GM12878 (cell line): ENCODE results near the gene APCDD1. TPM values are rescaled to one million over a fixed set of nuclear protein-coding genes. Genes with fewer than 3 reads are reported as not detected.
A peak's percentile ranks its signal among the peaks of the same experiment; 100 is the strongest.

Source experiments
- ATAC-seq: fragments of 200-7000 bp; cut with Tn5 transposase; 3 replicates; pipeline ENCODE4 v1.9.1; 2020; ENCODE audit warnings: mild to moderate bottlenecking, moderate library complexity
- BruUV-seq: library from RNA; stranded (reverse); fragments of 400-500 nt; replicated peaks from 2 replicates; lab custom pipeline; 2021; lab: Mats Ljungman, UMichigan
- CTCF ChIA-PET: fragments of 300-600 bp; sonication (Branson Sonifier 250); formaldehyde crosslinking; extraction: SDS; loops from one replicate; lab custom pipeline; 2021; ENCODE audit warnings: inconsistent platforms; lab: Yijun Ruan, JAX
- POLR2A ChIA-PET: fragments of 350-600 bp; formaldehyde crosslinking; extraction: SDS; loops from one replicate; lab custom pipeline; 2021; ENCODE audit warnings: inconsistent platforms; lab: Charles Lee
- RAD21 ChIA-PET: fragments of 300-600 bp; sonication (Branson Sonifier 250); formaldehyde crosslinking; loops from one replicate; lab custom pipeline; 2023; ENCODE audit warnings: antibody characterized with exemption; ENCODE audit not compliant: unreplicated experiment; lab: Charles Lee
- SMC1A ChIA-PET: fragments of 300-600 bp; sonication (Branson Sonifier 250); formaldehyde crosslinking; loops from one replicate; lab custom pipeline; 2023; ENCODE audit not compliant: unreplicated experiment, uncharacterized antibody; lab: Charles Lee
- DNase-seq: peaks from one replicate; pipeline ENCODE4 v3.0.0-alpha.2; 2011; ENCODE audit warnings: low read depth, low spot score
- FAIRE-seq: peaks from 3 replicates; lab custom pipeline; 2011; peaks lifted over from hg19 to GRCh38; lab: Jason Lieb, UNC
- H2AFZ ChIP-seq: 2 replicates; pipeline ENCODE4 v1.6.0; 2011; ENCODE audit warnings: low read depth, low read length, control low read depth; ENCODE audit not compliant: control insufficient read depth
- H3K27ac ChIP-seq: 2 replicates; pipeline ENCODE4 v1.5.1; 2011; ENCODE audit warnings: control low read depth; ENCODE audit not compliant: control insufficient read depth, insufficient read depth
- H3K27me3 ChIP-seq, 2 experiments: replicated peaks in 1 of 2; 2 replicates each; pipeline versions ENCODE4 v1.6.0 to v1.6.1; 2011; ENCODE audit warnings: low read length in 1 of 2; ENCODE audit not compliant: control insufficient read depth in 2 of 2, insufficient read depth in 2 of 2
- H3K36me3 ChIP-seq, 2 experiments: 2 replicates each; pipeline ENCODE4 v1.5.1; 2011; ENCODE audit warnings: low read length in 1 of 2; ENCODE audit not compliant: control insufficient read depth in 2 of 2, insufficient read depth in 2 of 2
- H3K4me1 ChIP-seq: 2 replicates; pipeline ENCODE4 v1.6.1; 2011; ENCODE audit warnings: mild to moderate bottlenecking, low read length, moderate library complexity, mixed read lengths; ENCODE audit not compliant: control insufficient read depth, insufficient read depth
- H3K4me2 ChIP-seq: 2 replicates; pipeline ENCODE4 v1.6.0; 2011; ENCODE audit warnings: control low read depth; ENCODE audit not compliant: control insufficient read depth, insufficient read depth
- H3K4me3 ChIP-seq: fragments of 200-600 bp; sonication (generic); 2 replicates; pipeline ENCODE4 v1.5.1; 2016
- H3K79me2 ChIP-seq: 2 replicates; pipeline ENCODE4 v1.6.0; 2011; ENCODE audit warnings: low read length; ENCODE audit not compliant: control insufficient read depth, insufficient read depth
- H3K9ac ChIP-seq: 2 replicates; pipeline ENCODE4 v1.8.0; 2011; ENCODE audit warnings: low read length, control low read depth, mixed read lengths; ENCODE audit not compliant: control insufficient read depth, insufficient read depth
- H3K9me3 ChIP-seq: replicated peaks from 3 replicates; pipeline ENCODE4 v1.5.1; 2011; ENCODE audit warnings: mild to moderate bottlenecking, low read length; ENCODE audit not compliant: control insufficient read depth, insufficient read depth
- H4K20me1 ChIP-seq: 2 replicates; pipeline ENCODE4 v1.6.0; 2011; ENCODE audit not compliant: control insufficient read depth, insufficient read depth
- EP300 ChIP-seq, 2 experiments: fragments of 150-350 bp in 1 of 2; IDR thresholded peaks; 2 replicates each; pipeline ENCODE4 v1.6.1; 2011 to 2012; ENCODE audit warnings: low read depth in 2 of 2, low read length in 2 of 2, borderline replicate concordance in 1 of 2, improper control_type of control experiment in 1 of 2, inconsistent platforms in 1 of 2; ENCODE audit not compliant: control insufficient read depth in 1 of 2
- ETV6 ChIP-seq, 2 experiments: fragments of 450-650 bp in 1 of 2; IDR thresholded peaks in 1 of 2; conservative IDR thresholded peaks in 1 of 2; 2 replicates each; pipeline ENCODE4 v1.6.1; 2014; ENCODE audit warnings: antibody characterized with exemption in 1 of 2, borderline replicate concordance in 1 of 2, low read depth in 1 of 2, mild to moderate bottlenecking in 1 of 2, moderate library complexity in 1 of 2
- JUNB ChIP-seq: IDR thresholded peaks from 2 replicates; pipeline ENCODE4 v1.6.1; 2016; ENCODE audit warnings: antibody characterized with exemption, mild to moderate bottlenecking
- KDM1A ChIP-seq: fragments of 200-600 bp; sonication (generic); IDR thresholded peaks from 2 replicates; pipeline ENCODE4 v1.6.1; 2016; ENCODE audit warnings: borderline replicate concordance
- MXI1 ChIP-seq: fragments of 150-350 bp; IDR thresholded peaks from 2 replicates; pipeline ENCODE4 v1.6.1; 2011; ENCODE audit warnings: low read depth, mild to moderate bottlenecking, inconsistent platforms, low read length, improper control_type of control experiment
- PKNOX1 ChIP-seq: fragments of 450-650 bp; IDR thresholded peaks from 2 replicates; pipeline ENCODE4 v1.6.1; 2016; ENCODE audit warnings: mild to moderate bottlenecking
- POLR2AphosphoS2 ChIP-seq: IDR thresholded peaks from 2 replicates; pipeline ENCODE4 v1.6.1; 2011; ENCODE audit warnings: low read depth, mild to moderate bottlenecking, low read length, improper control_type of control experiment, moderate library complexity
- TARDBP ChIP-seq: IDR thresholded peaks from 2 replicates; pipeline ENCODE4 v1.6.1; 2016; ENCODE audit warnings: borderline replicate concordance
- YBX1 ChIP-seq: fragments of 450-650 bp; IDR thresholded peaks from 2 replicates; pipeline ENCODE4 v1.6.1; 2016; ENCODE audit warnings: antibody characterized with exemption
- ZBED1 ChIP-seq: IDR thresholded peaks from 2 replicates; pipeline ENCODE4 v1.6.1; 2016; ENCODE audit warnings: borderline replicate concordance
- ZNF207 ChIP-seq: fragments of 450-650 bp; IDR thresholded peaks from 2 replicates; pipeline ENCODE4 v1.6.1; 2014; ENCODE audit warnings: antibody characterized with exemption, mild to moderate bottlenecking, borderline replicate concordance
- WGBS: methylation state at CpG from one replicate; pipeline ENCODE4 v1.1.6; 2016; ENCODE audit warnings: low lambda C conversion rate; ENCODE audit not compliant: insufficient replicate concordance, insufficient coverage; ENCODE audit errors: missing lambda C conversion rate; 5-methylcytosine and 5-hydroxymethylcytosine counted together
- in situ Hi-C: fragments of 300-500 bp; cut with MboI; formaldehyde crosslinking; loops from 9 replicates; pipeline ENCODE4 v1.14.3; 2018; ENCODE audit warnings: mixed read lengths
- intact Hi-C: fragments of 100-400 bp; cut with micrococcal nuclease; formaldehyde crosslinking; loops from one replicate; pipeline ENCODE4 v1.14.2; 2022; ENCODE audit not compliant: unreplicated experiment
- polyA plus RNA-seq, 11 experiments: library from polyadenylated mRNA; depleted of rRNA in 4 of 11; unstranded in 6 of 11; stranded (reverse) in 5 of 11; fragments of >200 nt; fragmentation: Nextera tagmentation in 4 of 11; fragmentation: Illumina TruSeq in 1 of 11; extraction: Ambion mirVana in 4 of 11; extraction: Trizol in 1 of 11; gene quantifications; 1 replicate in 1 of 11; 2 replicates in 10 of 11; pipeline versions ENCODE4 v1.2.1 to v1.2.3, GENCODE V29; 2011 to 2016; ENCODE audit warnings: inconsistent platforms in 2 of 11, missing spikeins in 2 of 11, low read depth in 1 of 11
- total RNA-seq, 4 experiments: library from RNA; depleted of rRNA in 3 of 4; stranded (reverse); fragments of >200 nt in 3 of 4; fragmentation: Illumina TruSeq in 1 of 4; extraction: Trizol in 1 of 4; gene quantifications; 2 replicates each; pipeline versions ENCODE4 v1.2.1 to v1.2.3, GENCODE V29; 2013 to 2021
- TF ChIP-seq, protein P1 (sequence below): IDR thresholded peaks from 2 replicates; pipeline ENCODE4 v1.6.1; 2012; ENCODE audit warnings: low read depth, low read length, improper control_type of control experiment

The APCDD1 gene
- total and polyA plus RNA-seq, 10 of the 15 experiments (the other 5 are each of a cell fraction or from before 2014, with no cell fraction given) = not detected

- DNase-seq (no peak), FAIRE-seq (no peak), ATAC-seq (no peak)
- no TSS peak for BruUV-seq
- Histone ChIP-seq H3K36me3 (no peaks in the 10 kb centered on the region), H3K9me3 (no peaks in the 10 kb centered on the region), H3K4me1 (no peaks in the 10 kb centered on the region), H3K27me3 (no peaks in the 10 kb centered on the region; a peak in 2 of 4 replicates), H3K79me2 (no peaks in the 10 kb centered on the region), H3K4me3 (no peak overlapping the region), H3K9ac (no peak overlapping the region), H3K4me2 (no peak overlapping the region), H3K27ac (no peak overlapping the region), H4K20me1 (no peaks in the 10 kb centered on the region), H2AFZ (no peak overlapping the region)
- RAD21 ChIA-PET = no interaction called here
- CTCF ChIA-PET = no interaction called here
- POLR2A ChIA-PET = no interaction called here
- in situ Hi-C loops (no loop called here), intact Hi-C loops (no loop called here)
- TF ChIP-seq PKNOX1 (0 out of 2 replicates have a peak, but pooled peaks have one; percentile 14), EP300 (IDR thresholded peaks at IDR 0.05; ENCODE audit: borderline replicate concordance in 1 of 2, control insufficient read depth in 1 of 2, low read depth in 2 of 2, low read length in 2 of 2) (no peak)
- WGBS = 37% methylated on average over 11 of the region's 11 CpGs
- SMC1A ChIA-PET = interaction anchor here (0.9 kb wide), 1 partner anchor 72 kb away, joined by 3 read pairs; no protein-coding TSS in a partner anchor
Measured at GRCh38 chr18:10410472-10411308, 43.7 kb upstream of the APCDD1 start.

GRCh38 chr18:10412933-10413332 lies 41.5 kb upstream of the APCDD1 start:
- RAD21 ChIA-PET = interaction anchor here (1.6 kb wide), 1 partner anchor 21 kb away, joined by 4 read pairs; no protein-coding TSS in a partner anchor
- H3K4me1 ChIP-seq = no peaks in the 10 kb centered on the region
- H3K79me2 ChIP-seq = no peaks in the 10 kb centered on the region
- no peaks in the 10 kb centered on the region for H4K20me1 ChIP-seq
- 52% methylated on average over 5 of the region's 5 CpGs for WGBS
- no peak overlapping the region for H3K9ac ChIP-seq
- SMC1A ChIA-PET = interaction anchor here (0.9 to 1.0 kb wide), 2 partner anchors 21 to 140 kb away, joined by 3 read pairs; no protein-coding TSS in a partner anchor
- H3K9me3 ChIP-seq = no peaks in the 10 kb centered on the region
- POLR2A ChIA-PET = no interaction called here
- H3K36me3 ChIP-seq = no peaks in the 10 kb centered on the region
- H3K27ac ChIP-seq = no peak overlapping the region
- DNase-seq = no peak
- no peaks in the 10 kb centered on the region; a peak in 1 of 4 replicates for H3K27me3 ChIP-seq
- H3K4me3 ChIP-seq = no peak overlapping the region
- in situ Hi-C loops = no loop called here
- no peak overlapping the region for H3K4me2 ChIP-seq
- no peak for FAIRE-seq
- CTCF ChIA-PET = no interaction called here
- no TSS peak for BruUV-seq
- intact Hi-C loops = no loop called here
- ATAC-seq = no peak
- no peak overlapping the region for H2AFZ ChIP-seq
- no peak for TF ChIP-seq POLR2AphosphoS2
- TF ChIP-seq EP300 (IDR thresholded peaks at IDR 0.05; ENCODE audit: borderline replicate concordance in 1 of 2, control insufficient read depth in 1 of 2, low read depth in 2 of 2, low read length in 2 of 2) = no peak
- TF ChIP-seq ETV6 (conservative IDR thresholded peaks at IDR 0.05 in 1 of 2, IDR thresholded peaks at IDR 0.05 in 1 of 2; ENCODE audit: borderline replicate concordance in 1 of 2, low read depth in 1 of 2) = no peak
- TF ChIP-seq, protein P1, sequence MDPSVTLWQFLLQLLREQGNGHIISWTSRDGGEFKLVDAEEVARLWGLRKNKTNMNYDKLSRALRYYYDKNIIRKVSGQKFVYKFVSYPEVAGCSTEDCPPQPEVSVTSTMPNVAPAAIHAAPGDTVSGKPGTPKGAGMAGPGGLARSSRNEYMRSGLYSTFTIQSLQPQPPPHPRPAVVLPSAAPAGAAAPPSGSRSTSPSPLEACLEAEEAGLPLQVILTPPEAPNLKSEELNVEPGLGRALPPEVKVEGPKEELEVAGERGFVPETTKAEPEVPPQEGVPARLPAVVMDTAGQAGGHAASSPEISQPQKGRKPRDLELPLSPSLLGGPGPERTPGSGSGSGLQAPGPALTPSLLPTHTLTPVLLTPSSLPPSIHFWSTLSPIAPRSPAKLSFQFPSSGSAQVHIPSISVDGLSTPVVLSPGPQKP = no peak
- no peak for TF ChIP-seq YBX1
- no peak for TF ChIP-seq PKNOX1
- TF ChIP-seq ZNF207 = no peak
- no peak for TF ChIP-seq TARDBP
- no peak for TF ChIP-seq ZBED1
- TF ChIP-seq JUNB = no peak
- no peak for TF ChIP-seq MXI1
- TF ChIP-seq KDM1A = no peak
